HEK293T (cell line): ENCODE data around the gene PLEKHH1.

Experiments used
- BHLHE40 ChIP-seq: fragments of 450-650 bp; IDR thresholded peaks from 2 replicates; pipeline ENCODE4 v1.6.1; 2016; ENCODE audit warnings: mild to moderate bottlenecking, moderate library complexity, borderline replicate concordance
- CTBP1 ChIP-seq: fragments of 450-650 bp; IDR thresholded peaks from 2 replicates; pipeline ENCODE4 v1.6.1; 2016; ENCODE audit warnings: borderline replicate concordance
- SP1 ChIP-seq: fragments of 450-650 bp; IDR thresholded peaks from 2 replicates; pipeline ENCODE4 v1.6.1; 2017
- SUZ12 ChIP-seq: fragments of 450-650 bp; IDR thresholded peaks from 2 replicates; pipeline ENCODE4 v1.6.1; 2016; ENCODE audit warnings: mild to moderate bottlenecking

DNA sequence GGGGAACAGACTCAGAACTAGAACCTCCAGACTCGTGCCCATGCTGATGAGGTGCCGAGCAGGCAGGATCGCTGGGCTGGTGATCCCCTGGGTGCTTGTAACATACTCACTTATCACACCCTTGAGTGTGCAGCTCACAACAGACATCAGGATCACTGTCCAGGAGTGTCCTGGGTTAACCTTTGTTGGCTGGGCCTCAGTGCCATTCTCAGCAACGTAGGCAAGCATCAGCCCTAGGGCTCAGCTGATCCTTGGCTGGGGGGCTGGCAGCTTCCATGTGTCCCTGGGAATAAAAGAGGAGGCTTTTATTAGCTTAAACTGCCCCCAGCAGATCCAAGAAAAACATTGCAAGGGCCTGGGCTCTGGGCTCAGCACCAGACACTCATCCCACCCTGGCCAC lies 46.2 kb upstream of the PLEKHH1 start:
- TF ChIP-seq SUZ12: no peak
- TF ChIP-seq SP1: no peak
- no peak for TF ChIP-seq BHLHE40
- TF ChIP-seq CTBP1: no peak
